Measurements from ENCODE around the gene IER2.
"Not testable (repeated sequence)": the region's sequence is repeated elsewhere in the genome, so short reads cannot be mapped to it uniquely, and the experiment has no call there.

The IER2 gene

GRCh38 chr19:13198634-13199033 is 48.4 kb downstream of the IER2 start:
- TF ChIP-seq CTCF (conservative IDR thresholded peaks at IDR 0.05; ENCODE audit: control insufficient read depth, insufficient read depth, low read depth, low read length), result no peak
- no peak overlapping the region for H3K4me3 ChIP-seq (ENCODE audit: control insufficient read depth, low read depth, low read length)
- DNase-seq (ENCODE audit: low read depth), result no peak

GRCh38 chr19:13202112-13202511 is 51.9 kb downstream of the IER2 start:
- not testable (repeated sequence) for DNase-seq (ENCODE audit: low read depth)

More at GRCh38 chr19:13202112-13202511, 51.9 kb downstream of the IER2 start:
- not testable (repeated sequence) for H3K4me3 ChIP-seq (ENCODE audit: control insufficient read depth, low read depth, low read length)

Measured in fibroblast of mammary gland (primary cell).